Posterior cingulate gyrus (tissue), 11 donors: Measurements from ENCODE around the gene TMEM231.
A peak's percentile ranks its signal among the peaks of the same experiment; 100 is the strongest.
"Not testable (repeated sequence)": the region's sequence is repeated elsewhere in the genome, so short reads cannot be mapped to it uniquely, and the experiment has no call there.

Source experiments
- DNase-seq, 10 donors: peaks; one replicate each; pipeline versions ENCODE4 v3.0.0 to v3.0.0-alpha.2; 2020 to 2021; ENCODE audit warnings: mixed read lengths in 3 of 10
- intact Hi-C: fragments of 100-400 bp; cut with DNase I; formaldehyde crosslinking; loops from one replicate; pipeline ENCODE4 v1.15.1; 2023

TMEM231 gene

GRCh38 chr16:75535211-75535843, 20.7 kb downstream of the TMEM231 start:
- intact Hi-C loops: no loop called here
- peak in 1 of 10 donors; percentile 64 for DNase-seq

DNA sequence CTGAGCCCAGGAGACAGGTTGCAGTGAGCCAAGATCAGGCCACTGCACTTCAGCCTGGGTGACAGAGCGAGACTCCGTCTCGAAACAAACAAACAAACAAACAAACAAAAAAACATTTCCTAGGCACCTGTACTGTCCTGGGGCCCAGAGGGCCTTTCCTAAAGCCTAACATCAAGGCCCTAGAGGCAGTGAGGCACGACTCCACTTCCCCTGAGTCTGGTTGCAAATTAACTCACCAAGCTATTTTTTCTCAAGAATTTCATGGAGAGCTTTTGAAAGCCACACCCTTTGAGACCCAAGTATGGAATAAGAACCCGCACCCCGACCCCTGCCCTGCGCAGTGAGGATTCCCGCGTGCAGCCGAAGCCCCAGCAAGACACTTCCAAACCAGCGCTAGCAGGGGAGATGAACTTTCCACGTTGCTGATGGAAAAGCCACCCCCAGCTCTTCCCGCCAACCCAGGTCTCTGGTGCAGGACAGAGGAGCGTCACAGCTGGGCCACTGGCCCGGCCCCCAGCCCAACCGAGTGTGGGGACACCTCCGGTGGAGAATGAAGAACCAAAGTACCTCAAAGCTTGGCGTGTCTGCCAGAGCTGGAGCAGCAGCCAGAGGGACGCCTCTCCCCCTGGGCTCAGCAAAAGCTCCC, 21.4 kb downstream of the TMEM231 start:
- intact Hi-C loops: no loop called here
- DNase-seq: peak in 1 of 10 donors; percentile 41

- intact Hi-C loops: no loop called here
- no peak for DNase-seq
Measured at GRCh38 chr16:75532791-75533190, 23.3 kb downstream of the TMEM231 start.

DNA sequence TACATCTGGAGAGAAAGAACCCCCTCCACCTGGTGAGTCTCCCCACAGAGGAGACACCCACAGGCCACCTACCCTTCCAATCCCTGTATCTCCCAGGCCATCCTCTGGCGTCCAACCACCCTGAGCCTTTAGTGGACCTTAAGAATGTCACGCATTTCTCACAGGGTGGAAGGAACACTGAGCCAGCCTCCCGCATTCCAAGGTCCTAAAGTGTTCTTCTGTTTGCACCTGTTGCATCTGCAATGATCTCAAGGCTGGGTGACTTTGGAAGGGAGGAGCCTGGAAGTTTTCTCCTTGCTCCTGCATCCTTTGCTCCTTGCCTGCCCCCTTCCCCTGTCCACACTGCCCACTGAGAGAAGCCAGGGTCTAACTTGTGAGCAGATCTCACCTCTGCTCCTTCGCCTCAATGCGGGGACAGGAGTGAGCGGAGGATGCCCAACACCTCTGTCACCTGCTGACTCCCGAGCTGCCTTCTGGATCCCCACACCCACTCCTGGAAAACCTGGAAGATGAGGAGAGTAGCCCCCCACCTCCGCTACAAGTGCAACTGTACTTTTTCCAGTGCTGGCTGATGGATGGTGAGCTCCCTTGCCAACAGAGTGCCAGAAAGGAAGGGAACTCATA, 23.8 kb downstream of the TMEM231 start:
- DNase-seq: no peak

DNA sequence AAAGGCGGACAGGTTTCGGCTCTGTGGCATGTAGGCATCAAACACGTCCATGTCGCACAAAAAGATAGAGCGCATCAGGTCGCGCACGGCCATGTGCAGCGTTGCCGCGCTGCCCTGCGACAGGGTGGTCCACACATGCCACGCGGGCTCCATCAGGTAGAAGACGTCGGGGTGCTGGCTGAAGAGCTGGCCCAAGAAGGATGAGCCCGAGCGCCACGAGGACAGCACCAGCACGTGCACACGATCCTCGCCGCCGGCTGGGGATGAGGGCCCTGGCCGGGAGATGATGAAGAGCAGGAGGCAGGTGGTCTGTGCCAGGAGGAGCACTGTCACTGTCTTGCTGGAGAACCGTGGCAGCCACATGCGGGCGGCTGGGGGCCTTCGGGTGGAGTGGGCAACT, 26.1 kb downstream of the TMEM231 start:
- DNase-seq: no peak
- intact Hi-C loops: no loop called here

More for the DNA sequence above, 23.8 kb downstream of the TMEM231 start:
- intact Hi-C loops: no loop called here

- DNase-seq: peak in 1 of 10 donors; percentile 54
- intact Hi-C loops: no loop called here
Measured at GRCh38 chr16:75529056-75529905, 26.8 kb downstream of the TMEM231 start.

DNA sequence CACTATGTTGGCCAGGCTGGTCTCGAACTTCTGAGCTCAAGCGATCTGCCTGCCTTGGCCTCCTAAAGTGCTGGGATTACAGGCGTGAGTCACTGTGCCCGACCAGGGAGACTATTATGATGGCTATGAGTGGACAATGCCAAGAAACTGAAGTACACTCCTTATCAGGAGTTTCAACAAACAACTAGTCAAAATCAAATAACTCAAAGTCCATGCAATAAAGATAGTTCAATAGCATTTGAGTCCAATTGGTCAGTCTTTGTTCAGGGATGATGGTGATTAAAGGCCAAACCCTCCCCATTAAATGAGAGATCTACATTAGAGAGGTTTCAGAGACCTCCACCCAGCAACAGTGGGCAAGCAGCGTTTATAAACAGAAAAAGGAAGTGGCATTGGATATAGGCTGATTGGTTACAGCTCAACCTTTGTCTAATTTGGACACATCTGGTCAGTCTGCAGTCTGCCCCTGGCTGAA, 28.2 kb downstream of the TMEM231 start:
- DNase-seq: no peak
- intact Hi-C loops: no loop called here

GRCh38 chr16:75526032-75526790, 29.8 kb downstream of the TMEM231 start:
- peak in 1 of 10 donors; percentile 10 for DNase-seq
- intact Hi-C loops: no loop called here

- intact Hi-C loops: no loop called here
- no peak for DNase-seq
Measured at GRCh38 chr16:75519175-75519574, 36.9 kb downstream of the TMEM231 start.

GRCh38 chr16:75516189-75516966, 39.7 kb downstream of the TMEM231 start:
- peak in 6 of 10 donors; percentile 11 to 87 (median 62) for DNase-seq
- intact Hi-C loops: not testable (repeated sequence)

GRCh38 chr16:75514296-75514695, 41.8 kb downstream of the TMEM231 start:
- intact Hi-C loops: no loop called here
- DNase-seq: no peak

- intact Hi-C loops: no loop called here
- DNase-seq: no peak
Measured at GRCh38 chr16:75506574-75506973, 49.5 kb downstream of the TMEM231 start.

- intact Hi-C loops: no loop called here
- no peak for DNase-seq
Measured at GRCh38 chr16:75506107-75506506, 49.9 kb downstream of the TMEM231 start.

DNA sequence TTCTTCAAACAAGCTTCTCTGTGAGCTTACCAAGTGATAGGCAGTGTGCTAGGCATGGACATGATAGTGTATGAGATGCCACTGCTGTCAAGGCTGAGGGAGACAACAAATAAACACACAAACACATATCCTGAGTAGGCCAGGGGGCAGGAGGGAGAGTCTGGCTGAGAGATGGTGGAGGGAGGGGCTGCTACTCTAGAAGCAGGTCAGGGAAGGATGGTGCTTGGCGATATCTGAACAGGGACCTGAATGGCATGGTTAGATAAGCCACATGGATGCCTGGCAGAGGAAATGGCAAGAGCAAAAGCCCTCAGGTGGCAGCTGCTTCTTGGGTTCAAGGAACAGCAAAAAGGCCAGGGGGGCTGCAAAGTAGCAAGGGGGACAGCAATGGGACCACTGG, 52.3 kb downstream of the TMEM231 start:
- intact Hi-C loops: no loop called here
- DNase-seq: no peak

- intact Hi-C loops: no loop called here
- DNase-seq: no peak
Measured at GRCh38 chr16:75502916-75503605, 53.0 kb downstream of the TMEM231 start.

GRCh38 chr16:75501820-75502219, 54.2 kb downstream of the TMEM231 start:
- DNase-seq: peak in 1 of 10 donors; percentile 18
- intact Hi-C loops: not testable (repeated sequence)

GRCh38 chr16:75501359-75501758, 54.7 kb downstream of the TMEM231 start:
- DNase-seq: no peak
- intact Hi-C loops: no loop called here

- intact Hi-C loops: not testable (repeated sequence)
- peak; percentile 59 to 96 (median 84) for DNase-seq
Measured at GRCh38 chr16:75498605-75499322, 57.3 kb downstream of the TMEM231 start.
